GM21723 (cell line): Measurements from ENCODE around the gene SRGAP3.

Experiments
- ATAC-seq: cut with Tn5 transposase; IDR thresholded peaks from one replicate; pipeline ENCODE4 v1.9.1; 2021; ENCODE audit warnings: mild to moderate bottlenecking, moderate library complexity; ENCODE audit not compliant: unreplicated experiment

Gene SRGAP3

GRCh38 chr3:9254764-9255163 is 5.3 kb upstream of the SRGAP3 start:
- no peak for ATAC-seq

DNA sequence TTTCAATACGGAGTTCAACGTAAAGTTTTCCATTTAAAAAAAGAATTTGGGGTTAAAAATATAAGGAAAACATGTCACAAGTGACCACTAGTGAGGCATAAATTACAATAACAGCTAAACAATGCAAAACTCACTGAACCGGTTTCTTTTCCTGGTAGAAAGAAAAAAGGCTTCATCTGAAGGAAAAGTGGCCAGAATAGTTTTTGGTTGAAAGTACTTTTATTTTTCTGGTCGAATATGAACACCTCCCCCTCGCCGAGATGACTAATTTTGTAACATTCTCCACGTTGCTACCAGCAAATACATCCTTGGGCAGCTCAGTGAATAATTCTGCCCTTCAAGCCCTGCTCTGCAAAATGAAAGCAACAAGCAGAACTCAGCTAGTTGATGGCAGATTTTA is 3.9 kb upstream of the SRGAP3 start:
- no peak for ATAC-seq

DNA sequence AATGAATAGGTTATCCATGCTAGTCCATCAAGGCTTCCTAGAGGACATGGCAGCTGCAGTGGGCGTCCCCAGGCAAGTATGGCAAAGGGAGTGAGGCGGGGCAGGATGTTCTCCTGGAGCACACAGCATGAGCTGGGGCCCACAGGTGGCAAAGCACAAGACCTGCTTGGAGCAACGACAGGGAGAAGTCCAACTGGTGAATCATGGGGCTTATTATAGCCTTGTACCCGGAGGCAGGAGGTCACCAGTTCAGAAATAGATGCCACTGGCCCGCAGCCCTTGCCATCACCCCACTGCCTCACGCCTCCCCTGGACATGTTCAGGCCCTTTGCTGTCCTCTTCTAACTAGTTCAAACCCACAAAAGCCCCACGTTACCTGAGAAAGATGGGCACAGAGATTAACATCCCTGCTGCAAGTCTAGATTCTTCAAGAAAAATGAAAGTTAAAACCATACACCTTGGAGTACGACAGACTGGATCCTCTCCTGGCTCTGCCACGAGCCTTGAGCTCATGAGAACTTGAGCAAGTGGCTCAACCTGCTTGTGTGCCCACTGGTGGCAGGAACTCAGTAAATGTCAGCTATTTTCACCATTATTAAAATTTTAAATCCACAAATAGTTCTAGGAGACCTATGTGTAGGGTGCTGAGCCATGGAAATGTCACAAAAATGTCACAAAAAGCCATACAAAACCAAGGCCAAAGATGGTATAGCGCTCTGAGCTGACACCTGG is 1.8 kb upstream of the SRGAP3 start:
- ATAC-seq: no peak

DNA sequence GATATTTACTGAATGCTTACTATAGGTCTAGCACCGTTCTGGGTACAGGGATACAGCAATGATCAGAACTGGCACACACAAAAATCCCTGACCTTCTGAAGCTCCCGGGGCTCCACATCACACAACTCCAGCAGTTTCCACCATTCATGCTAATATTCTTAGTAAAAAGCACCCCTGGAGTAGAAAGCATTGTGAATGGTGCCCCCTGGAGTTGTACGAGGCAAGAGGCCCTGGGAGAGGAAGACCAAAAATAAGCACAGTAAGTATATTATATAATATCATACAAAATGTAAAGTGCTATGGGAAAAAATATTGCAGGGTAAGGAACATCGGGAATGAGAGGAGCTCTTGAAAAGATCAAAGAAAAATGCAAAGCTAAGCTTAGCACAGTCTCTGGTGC is 790 bp upstream of the SRGAP3 start:
- ATAC-seq: no peak

GRCh38 chr3:9248522-9249271 is 749 bp downstream of the SRGAP3 start:
- ATAC-seq: no peak

- ATAC-seq: no peak
Measured at GRCh38 chr3:9247941-9248521, 1.4 kb downstream of the SRGAP3 start.

GRCh38 chr3:9247361-9247940 is 2.0 kb downstream of the SRGAP3 start:
- ATAC-seq: no peak

GRCh38 chr3:9246189-9246588 is 3.3 kb downstream of the SRGAP3 start:
- no peak for ATAC-seq

DNA sequence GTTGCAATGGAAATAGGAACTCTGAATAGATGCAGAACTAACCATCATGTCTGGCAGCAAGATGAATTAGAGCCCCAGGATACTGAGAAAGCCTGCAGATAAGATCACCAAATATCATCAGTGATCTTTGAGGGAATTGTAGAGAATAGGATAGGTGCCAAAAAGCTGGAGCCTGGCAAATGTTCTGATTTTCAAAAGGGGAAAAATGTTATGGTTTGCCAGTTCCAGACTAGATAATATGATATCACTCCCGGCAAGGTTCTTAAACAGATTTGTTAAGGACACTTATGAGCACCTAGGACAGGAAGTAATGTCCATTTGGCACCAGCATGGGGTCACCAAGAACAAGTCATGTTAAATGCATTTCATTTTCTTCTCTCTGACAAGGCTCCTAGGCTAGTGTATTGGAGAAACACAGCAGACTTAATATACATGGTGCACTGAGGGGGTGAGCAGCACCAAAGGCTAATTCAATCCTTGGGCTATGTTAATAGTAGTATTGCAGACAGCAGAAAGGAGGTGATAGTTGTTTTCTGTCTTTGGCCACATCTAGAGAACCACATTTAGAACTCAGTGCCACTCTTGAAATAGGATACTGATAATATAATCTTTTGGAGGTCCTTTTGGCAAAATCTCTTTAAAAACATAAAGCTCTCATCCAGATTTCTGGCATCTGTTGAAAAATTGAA is 4.8 kb downstream of the SRGAP3 start:
- ATAC-seq: no peak

- ATAC-seq: no peak
Measured at GRCh38 chr3:9241956-9242355, 7.5 kb downstream of the SRGAP3 start.

- no peak for ATAC-seq
Measured at GRCh38 chr3:9239680-9240079, 9.8 kb downstream of the SRGAP3 start.

- ATAC-seq: no peak
Measured at GRCh38 chr3:9238721-9239295, 10.6 kb downstream of the SRGAP3 start.

- no peak for ATAC-seq
Measured at GRCh38 chr3:9238276-9238675, 11.2 kb downstream of the SRGAP3 start.

DNA sequence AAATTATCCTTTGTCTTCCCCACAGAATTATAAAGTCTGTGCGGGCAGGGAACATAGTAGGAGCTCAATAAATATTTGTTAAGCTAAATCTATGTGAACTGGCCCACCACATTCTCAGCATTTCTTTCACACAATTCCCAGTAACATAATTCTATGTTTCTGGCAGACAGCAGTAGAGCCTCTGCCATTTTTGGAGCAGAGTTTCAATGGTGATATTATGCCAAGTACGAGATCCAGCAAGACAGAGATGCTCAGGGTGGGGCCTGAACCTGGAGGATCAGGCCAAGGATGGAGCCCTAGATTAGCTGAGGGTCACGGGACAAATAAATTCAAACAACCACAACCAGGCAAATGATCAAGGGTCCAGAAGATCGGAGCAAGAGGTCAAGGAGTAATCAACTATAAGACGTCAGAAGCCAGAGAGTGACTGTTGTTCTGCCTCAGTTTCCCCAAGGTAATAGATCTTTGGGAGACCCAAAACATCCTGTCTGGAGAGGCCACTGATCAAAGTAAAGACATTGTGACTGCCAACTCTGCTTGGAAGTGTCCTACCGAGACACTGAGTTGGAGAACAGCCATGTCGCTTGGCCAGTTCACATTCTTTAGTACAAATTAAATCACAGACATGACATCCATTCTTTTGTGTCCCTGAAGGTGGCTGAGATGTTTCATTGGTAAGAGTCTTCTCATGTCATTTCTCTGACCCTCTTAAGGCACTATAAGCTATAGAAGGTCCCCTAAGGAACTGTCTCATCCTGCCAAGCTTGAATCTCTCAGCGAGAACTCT is 15.4 kb downstream of the SRGAP3 start:
- no peak for ATAC-seq

GRCh38 chr3:9233101-9233500 is 16.3 kb downstream of the SRGAP3 start:
- no peak for ATAC-seq

GRCh38 chr3:9231937-9232336 is 17.5 kb downstream of the SRGAP3 start:
- ATAC-seq: no peak

DNA sequence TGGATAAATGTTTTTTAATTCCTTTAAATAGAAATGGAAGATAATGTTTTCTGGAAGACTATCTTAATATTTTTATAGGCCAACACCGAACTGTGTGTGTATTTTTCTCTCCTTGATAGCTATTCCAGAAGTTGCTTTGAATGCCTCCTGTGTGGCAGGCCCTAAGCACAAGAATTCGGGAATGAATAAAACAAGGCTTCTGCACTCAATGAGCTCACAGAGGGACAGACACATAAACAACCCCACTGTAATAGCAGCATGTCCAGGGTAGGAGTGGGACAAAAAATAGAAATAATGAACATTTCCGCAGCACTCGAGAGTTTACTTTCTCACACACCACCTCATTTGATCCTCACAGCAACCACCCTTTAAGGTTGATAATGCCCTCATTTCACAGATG is 18.0 kb downstream of the SRGAP3 start:
- ATAC-seq: no peak

DNA sequence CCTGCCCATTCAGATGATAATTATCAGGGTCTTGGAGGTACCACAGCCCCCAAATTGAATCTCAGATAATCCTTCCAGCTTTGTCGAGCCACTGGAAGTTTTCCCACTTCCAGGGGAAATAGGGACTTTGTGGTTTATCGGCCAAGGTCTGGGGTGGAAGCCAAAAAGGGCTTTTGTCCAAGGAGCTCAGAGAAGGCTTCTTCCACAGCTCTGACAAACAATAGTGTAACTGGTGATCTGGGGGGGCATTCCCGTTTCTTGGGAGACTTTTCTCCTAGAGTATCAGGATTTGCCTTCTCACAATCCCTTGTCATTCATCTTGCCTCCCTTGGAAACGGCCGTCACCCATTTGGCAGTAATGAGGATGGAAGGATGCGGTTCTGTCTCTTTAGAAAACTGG is 18.4 kb downstream of the SRGAP3 start:
- ATAC-seq: no peak

- ATAC-seq: no peak
Measured at GRCh38 chr3:9230596-9230995, 18.9 kb downstream of the SRGAP3 start.

DNA sequence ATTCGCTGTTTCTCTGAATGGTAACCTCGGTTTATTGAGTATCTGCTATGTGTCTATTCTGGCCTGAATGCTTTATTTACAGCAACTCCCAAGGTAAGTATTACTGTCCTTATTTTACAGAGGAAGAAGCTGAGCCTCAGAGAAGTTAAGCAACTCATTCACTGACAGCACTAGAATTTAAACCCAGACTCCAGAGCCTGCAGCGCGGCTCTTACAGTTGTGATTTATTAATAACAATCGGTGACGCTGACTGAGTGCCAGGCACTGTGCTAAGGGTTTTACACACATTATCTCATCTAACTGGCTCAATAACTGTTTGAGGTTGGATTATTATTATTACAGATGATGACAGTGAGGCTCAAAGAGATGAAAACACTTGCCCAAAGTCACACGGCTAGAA is 19.6 kb downstream of the SRGAP3 start:
- ATAC-seq: no peak
